ENCODE data around the gene TPSG1.

The TPSG1 gene

GRCh38 chr16:1177053-1177452 lies 48.0 kb downstream of the TPSG1 start:
- DNase-seq (ENCODE audit: low read depth in 2 of 2) = no peak

GRCh38 chr16:1176280-1176897 lies 48.7 kb downstream of the TPSG1 start:
- no peak for DNase-seq (ENCODE audit: low read depth in 2 of 2)

- no peak for DNase-seq (ENCODE audit: low read depth in 2 of 2)
Observed at GRCh38 chr16:1175566-1176279, 49.3 kb downstream of the TPSG1 start.

DNA sequence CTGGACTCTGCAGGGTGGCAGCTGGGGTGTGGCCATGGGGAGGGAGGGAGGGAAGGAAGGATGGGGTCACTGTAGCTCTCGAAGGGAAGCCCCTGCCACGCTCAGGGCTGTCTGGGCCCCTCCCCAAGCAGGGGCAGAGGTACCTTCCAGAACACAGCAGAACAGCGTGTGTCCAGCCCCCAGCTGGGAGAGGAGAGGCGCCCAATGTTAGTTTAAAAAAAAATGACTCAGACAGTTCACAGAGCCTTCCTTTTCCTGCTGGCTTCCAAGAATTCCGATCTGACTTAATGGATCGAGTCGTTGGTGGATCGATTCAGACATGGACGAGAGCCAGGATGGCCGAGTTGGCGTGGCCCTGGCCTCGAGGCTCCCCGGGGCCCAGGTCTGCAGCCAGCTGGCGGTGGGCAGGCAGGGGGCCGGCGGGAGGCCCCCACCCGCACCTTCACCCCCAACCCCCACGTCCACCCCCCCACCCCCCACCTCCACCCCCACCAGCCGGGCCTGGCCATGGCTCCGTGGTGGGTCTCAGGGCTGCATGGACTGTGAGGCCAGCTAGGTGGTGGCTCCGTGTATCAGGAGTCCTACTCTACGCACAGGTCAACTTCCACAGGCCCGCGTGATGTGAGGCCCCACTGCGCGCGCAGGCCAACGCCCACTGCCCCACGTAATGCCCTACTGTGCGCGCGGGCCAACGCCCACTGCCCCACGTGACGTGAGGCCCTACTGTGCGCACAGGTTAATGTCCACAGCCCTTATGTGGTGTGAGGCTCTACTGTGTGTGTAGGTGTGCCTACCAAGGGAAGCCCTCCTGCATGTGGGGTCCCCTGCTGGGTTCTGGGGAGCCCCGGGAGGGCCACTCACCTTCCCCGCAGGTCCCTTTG lies 50.4 kb downstream of the TPSG1 start:
- DNase-seq (ENCODE audit: low read depth in 2 of 2) = no peak

DNA sequence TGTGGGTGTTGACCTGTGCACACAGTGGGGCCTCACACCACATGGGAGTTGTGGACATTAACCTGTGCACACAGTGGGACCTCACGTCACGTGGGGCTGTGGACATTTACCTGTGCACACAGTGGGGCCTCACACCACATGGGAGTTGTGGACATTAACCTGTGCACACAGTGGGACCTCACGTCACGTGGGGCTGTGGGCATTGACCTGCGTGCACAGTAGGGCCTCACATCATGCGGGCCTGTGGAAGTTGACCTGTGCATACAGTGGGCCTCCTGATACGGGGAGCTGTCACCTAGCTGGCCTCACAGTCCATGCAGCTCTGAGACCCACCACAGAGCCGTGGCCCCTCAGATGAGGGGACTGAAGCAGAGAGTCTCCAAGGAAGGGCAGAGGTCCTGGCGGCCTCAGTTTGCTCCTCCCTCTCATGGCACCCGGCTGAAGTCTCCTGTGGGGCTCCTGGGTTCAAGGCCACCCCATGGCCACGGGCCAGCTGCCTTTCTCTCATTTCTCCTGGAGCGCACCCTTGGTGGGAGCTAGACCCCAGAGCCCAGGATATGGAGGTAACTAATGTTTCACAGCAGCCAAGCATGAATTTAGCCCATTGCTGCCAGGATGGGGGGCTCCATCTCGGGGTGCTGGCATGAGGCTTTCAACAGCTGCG lies 51.1 kb downstream of the TPSG1 start:
- DNase-seq (ENCODE audit: low read depth in 2 of 2) = no peak

- DNase-seq (ENCODE audit: low read depth in 2 of 2) = no peak
Observed at GRCh38 chr16:1172651-1173050, 52.4 kb downstream of the TPSG1 start.

DNA sequence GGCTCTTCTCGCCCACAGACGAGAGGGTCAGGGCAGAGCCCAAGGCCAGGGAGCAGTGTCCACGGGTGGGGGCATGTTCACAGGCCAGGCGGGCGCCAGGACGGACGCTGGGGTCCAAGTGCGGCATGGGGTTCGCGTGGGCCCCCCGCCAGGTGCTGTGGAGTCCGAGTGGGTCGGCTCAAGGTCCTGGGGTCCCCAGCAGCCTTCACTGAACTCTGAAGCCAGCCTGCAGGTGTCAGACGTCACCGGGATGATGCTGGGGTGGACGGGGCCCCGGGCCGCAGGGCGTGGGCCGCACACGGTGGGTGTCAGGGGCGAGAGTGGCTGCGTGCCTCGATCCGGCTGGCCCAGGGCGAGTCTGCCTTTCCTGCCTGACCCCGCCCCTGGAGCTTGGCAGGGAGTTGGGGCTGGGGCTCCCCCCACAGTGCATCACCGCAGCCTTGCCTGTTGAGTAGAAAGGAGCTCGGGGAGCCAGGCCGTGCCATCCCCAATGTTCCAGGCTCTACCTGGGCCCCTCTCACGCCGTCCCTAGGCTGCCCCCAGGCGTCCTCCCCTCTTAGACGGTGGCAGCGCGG lies 53.1 kb downstream of the TPSG1 start:
- DNase-seq (ENCODE audit: low read depth in 2 of 2) = no peak

All from activated CD8-positive, alpha-beta memory T cell treated with anti-CD3 and anti-CD28 coated beads for 4 hours (primary cell).